VCaP (cell line): ENCODE data around the gene AP1S3.
"Not testable (repeated sequence)": the region's sequence is repeated elsewhere in the genome, so short reads cannot be mapped to it uniquely, and the experiment has no call there.

Experiments
- H3K27ac ChIP-seq: fragments of 450-650 bp; 2 replicates; pipeline ENCODE4 v1.5.1; 2017
- TF ChIP-seq, protein P1 (sequence below): fragments of 450-650 bp; conservative IDR thresholded peaks from 2 replicates; pipeline ENCODE4 v1.5.1; 2017; ENCODE audit warnings: mild to moderate bottlenecking, moderate library complexity

AP1S3 gene

DNA sequence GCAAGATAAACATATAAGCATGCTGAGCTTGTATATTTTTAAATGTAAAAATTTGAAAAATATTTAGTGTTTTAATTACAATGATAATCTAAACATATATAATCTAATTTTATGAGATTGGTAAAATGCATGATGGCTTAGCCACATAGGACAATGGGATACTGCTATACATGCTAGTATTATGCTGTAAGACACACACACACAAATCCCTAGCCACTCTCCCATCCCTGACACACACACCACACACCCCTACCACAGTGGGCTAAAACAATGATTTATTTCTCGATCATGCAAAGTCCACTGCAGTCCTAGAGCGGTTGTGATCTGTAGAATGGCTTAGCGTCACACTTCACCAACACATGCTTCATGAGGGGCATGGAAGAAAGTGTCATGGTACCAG is 36.3 kb upstream of the AP1S3 start:
- TF ChIP-seq, protein P1, sequence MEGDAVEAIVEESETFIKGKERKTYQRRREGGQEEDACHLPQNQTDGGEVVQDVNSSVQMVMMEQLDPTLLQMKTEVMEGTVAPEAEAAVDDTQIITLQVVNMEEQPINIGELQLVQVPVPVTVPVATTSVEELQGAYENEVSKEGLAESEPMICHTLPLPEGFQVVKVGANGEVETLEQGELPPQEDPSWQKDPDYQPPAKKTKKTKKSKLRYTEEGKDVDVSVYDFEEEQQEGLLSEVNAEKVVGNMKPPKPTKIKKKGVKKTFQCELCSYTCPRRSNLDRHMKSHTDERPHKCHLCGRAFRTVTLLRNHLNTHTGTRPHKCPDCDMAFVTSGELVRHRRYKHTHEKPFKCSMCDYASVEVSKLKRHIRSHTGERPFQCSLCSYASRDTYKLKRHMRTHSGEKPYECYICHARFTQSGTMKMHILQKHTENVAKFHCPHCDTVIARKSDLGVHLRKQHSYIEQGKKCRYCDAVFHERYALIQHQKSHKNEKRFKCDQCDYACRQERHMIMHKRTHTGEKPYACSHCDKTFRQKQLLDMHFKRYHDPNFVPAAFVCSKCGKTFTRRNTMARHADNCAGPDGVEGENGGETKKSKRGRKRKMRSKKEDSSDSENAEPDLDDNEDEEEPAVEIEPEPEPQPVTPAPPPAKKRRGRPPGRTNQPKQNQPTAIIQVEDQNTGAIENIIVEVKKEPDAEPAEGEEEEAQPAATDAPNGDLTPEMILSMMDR, result no peak

DNA sequence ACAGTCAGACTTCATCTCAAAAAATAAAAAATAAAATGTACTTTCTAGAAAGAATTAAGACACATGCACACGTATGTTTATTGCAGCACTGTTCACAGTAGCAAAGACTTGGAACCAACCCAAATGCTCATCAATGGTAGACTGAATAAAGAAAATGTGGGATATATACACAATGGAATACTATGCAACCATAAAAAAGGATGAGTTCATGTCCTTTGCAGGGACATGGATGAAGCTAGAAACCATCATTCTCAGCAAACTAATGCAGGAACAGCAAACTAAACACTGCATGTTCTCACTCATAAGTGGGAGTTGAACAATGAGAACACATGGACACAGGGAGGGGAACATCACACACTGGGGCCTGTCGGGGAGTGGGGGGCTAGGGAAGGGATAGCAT is 35.4 kb upstream of the AP1S3 start:
- H3K27ac ChIP-seq, result not testable (repeated sequence)

More for the DNA sequence above, 36.3 kb upstream of the AP1S3 start:
- no peak overlapping the region for H3K27ac ChIP-seq

DNA sequence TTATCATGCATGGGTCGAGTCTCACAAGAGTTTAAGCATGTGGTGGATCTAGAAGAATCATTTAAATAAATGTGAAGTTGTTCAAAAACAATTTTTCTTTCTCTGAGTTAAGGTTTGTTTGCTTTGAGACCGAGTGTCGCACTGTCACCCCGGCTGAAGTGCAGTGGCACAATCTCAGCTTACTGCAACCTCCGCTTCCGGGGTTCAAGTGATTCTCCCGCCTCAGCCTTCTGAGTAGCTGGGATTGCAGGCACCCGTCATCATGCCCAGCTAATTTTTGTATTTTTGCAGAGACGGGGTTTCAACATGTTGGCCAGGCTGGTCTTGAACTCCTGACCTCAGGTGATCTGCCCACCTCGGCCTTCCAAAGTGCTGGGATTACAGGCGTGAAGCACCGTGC is 34.3 kb upstream of the AP1S3 start:
- not testable (repeated sequence) for H3K27ac ChIP-seq

DNA sequence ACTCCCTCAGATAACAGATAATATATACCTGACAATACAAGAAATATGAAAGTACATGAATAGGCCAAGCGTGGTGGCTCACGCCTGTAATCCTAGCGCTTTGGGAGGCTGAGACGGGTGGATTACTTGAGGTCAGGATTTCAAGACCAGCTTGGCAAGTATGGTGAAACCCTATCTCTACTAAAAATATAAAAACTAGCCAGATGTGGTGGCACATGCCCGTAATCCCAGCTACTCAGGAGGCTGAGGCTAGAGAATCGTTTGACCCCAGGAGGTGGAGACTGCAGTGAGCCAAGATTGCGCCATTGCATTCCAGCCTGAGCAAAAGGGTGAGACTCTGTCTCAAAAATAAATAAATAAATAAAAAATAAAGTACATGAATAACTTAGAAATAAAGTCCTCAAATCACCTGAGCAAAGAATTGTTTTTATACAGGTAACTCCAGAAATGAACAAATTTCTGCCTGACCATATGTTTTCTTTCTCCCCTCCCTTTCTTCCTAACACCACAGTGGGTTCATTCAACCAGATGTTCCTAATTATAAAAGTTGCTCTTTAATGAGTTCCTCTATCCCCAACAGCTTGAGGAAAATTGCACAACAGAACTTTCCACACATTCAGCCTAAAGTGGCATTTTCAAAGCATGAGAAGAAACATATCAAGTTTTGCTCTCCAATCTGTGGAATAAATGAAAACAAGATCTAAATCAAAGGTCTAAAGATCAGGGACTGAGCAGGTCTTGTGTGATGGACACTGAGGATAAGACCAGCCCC is 33.6 kb upstream of the AP1S3 start:
- TF ChIP-seq, protein P1, result no peak
- no peak overlapping the region for H3K27ac ChIP-seq

DNA sequence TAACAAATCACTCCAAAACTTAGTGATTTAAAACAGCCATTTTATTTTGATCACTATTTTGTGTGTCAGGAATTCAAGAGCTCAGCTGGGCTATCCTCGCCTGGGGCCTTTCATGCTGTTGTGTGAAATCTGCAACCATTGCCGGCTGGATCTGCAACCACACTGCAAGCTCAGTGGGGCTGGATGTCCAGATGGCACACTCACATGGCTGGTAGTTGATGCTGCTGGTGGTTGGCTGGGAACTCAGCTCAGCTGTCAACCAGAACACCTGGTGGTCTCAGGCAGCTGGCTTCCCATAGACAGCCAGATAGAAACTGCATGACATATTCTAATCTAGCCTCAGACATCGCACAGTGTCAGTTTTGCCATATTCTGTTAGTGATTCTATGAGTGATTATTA is 30.6 kb upstream of the AP1S3 start:
- TF ChIP-seq, protein P1, result no peak
- no peak overlapping the region for H3K27ac ChIP-seq

DNA sequence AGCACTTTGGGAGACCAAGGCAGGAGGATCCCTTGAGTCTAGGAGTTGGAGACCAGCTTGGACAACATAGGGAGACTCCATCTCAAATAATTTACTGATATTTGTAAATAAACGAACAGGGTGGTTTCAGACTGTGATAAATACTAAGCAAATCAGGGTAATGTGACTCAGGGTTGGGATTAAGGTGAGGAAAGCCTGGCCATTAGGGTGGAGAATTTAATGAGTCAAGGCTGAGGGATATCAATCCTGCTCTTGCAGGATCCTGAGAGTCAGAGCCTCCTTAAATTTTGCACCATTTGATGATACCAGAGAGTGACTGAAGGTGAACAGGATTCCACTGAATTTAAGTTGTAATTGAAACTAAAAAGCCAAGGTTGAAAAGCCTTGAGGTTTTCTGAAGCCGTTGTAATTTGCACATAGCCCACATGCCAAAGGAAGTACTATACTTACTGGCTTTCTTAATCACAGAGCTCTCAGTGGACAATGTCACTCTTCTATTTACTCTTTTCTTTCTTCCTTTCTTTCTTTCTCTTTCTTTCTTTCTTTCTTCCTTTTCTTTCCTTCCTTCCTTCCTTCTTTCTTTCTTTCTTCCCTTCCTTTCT is 28.6 kb upstream of the AP1S3 start:
- TF ChIP-seq, protein P1, result no peak
- no peak overlapping the region for H3K27ac ChIP-seq

DNA sequence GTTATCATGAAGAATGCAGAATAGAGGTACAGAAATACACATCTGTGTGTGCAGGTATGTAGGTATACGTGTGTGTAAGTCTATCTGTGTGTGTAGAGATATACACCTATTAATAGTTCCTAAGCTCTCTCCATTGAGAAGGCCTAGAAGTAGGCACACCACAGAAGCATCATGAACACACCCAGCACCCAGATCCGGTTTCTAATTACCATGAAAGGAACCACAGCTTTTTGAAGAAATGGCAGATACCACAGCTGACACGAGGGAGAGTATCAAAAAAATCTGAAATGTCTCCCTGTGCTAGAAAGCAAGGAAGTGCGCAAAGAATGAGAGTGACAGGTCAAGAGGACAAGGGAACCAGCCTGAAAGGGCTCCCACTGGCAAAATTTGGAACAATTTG is 27.7 kb upstream of the AP1S3 start:
- no peak overlapping the region for H3K27ac ChIP-seq
- TF ChIP-seq, protein P1, result no peak

DNA sequence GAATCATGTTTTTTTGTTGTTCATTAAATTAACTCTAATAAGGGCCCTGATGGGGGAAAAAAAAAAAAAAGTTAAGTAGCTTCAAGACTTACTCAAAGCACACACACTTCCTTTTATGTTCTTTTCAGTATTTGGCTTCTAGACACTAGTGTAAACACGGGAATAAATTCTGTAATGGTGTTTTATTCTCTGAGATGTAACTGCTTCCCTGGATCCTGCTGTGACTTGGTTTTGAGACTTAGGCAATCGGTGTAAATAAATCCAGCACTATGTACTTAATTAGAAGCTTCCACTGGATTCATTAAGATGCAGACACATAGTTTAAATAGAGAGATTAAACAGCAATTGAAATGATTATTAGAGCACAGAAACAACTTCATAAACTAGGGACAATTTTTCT is 26.1 kb upstream of the AP1S3 start:
- peak overlapping the region; percentile 38; the same call in 1 of the 2 replicates for H3K27ac ChIP-seq
- TF ChIP-seq, protein P1, result no peak
